ENCODE results near the gene DNTT. TPM values are rescaled to one million over a fixed set of nuclear protein-coding genes. Genes with fewer than 3 reads are reported as not detected.

Gene DNTT
- total RNA-seq, 1 donor = not detected

DNA sequence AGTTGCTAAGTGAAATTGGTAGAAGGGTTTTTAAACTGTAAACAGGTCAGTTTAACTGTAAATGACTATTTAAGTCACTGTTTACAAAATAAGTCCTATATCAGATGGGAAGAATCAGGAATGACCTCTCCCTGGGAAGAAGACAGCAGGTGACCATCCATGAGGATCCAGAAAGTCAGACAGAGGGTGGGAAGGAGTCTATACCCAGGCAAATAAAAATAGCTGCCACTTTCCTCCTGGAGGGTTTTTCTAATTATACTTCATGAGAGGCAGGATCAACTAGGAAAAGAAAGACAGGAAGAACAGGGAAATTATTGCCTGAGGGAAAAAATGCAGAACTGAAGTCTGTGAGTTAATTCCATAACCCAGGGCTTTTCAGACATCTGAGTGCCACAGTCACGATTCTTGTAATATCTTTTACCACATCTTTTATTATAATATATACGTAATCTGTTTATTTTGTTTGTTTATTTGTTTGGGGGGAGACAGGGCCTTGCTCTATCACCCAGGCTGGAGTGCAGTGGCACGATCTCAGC lies 7.0 kb downstream of the DNTT start:
- Histone ChIP-seq H3K27ac (ENCODE audit: low read depth, low read length) (no peak overlapping the region), H3K4me2 (ENCODE audit: insufficient read depth, low read length) (no peak overlapping the region), H3K36me3 (ENCODE audit: insufficient read depth, low read length) (no peaks in the 10 kb centered on the region), H3K9me3 (ENCODE audit: low read depth, low read length) (no peaks in the 10 kb centered on the region), H2AFZ (ENCODE audit: low read length) (no peak overlapping the region), H4K20me1 (ENCODE audit: insufficient read depth, low read length) (no peaks in the 10 kb centered on the region), H3K79me2 (ENCODE audit: insufficient read depth, low read length) (no peaks in the 10 kb centered on the region), H3K4me3 (ENCODE audit: insufficient read depth, low read length) (no peak overlapping the region), H3K27me3 (ENCODE audit: insufficient read depth, low read length) (no peaks in the 10 kb centered on the region), H3K4me1 (ENCODE audit: insufficient read depth, low read length) (no peaks in the 10 kb centered on the region)
- DNase-seq (ENCODE audit: insufficient read length, low spot score, missing footprints) = no peak
- TF ChIP-seq, protein P1, sequence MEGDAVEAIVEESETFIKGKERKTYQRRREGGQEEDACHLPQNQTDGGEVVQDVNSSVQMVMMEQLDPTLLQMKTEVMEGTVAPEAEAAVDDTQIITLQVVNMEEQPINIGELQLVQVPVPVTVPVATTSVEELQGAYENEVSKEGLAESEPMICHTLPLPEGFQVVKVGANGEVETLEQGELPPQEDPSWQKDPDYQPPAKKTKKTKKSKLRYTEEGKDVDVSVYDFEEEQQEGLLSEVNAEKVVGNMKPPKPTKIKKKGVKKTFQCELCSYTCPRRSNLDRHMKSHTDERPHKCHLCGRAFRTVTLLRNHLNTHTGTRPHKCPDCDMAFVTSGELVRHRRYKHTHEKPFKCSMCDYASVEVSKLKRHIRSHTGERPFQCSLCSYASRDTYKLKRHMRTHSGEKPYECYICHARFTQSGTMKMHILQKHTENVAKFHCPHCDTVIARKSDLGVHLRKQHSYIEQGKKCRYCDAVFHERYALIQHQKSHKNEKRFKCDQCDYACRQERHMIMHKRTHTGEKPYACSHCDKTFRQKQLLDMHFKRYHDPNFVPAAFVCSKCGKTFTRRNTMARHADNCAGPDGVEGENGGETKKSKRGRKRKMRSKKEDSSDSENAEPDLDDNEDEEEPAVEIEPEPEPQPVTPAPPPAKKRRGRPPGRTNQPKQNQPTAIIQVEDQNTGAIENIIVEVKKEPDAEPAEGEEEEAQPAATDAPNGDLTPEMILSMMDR (IDR thresholded peaks at IDR 0.05; ENCODE audit: extremely low read depth, low read depth, low read length) = no peak

DNA sequence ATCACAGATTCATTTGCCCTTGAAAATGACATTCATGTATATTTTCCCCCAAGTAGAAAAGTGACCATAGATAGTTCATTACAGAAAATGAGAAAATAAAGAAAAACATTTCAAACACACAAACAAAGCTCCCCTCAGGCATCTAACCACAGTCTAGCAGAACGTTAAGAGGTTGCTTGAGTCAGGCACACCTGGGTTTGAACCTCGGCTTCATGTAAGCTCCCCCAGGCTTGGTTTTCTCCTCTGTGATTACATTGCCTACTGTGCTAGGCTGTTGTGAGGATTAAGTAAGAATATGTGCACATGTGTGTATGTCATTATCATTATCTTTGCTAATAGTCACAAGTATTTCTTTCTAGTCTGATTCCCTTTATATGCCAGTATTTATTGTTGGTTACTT lies 9.1 kb downstream of the DNTT start:
- H3K4me1 ChIP-seq (ENCODE audit: insufficient read depth, low read length) = no peaks in the 10 kb centered on the region
- H3K79me2 ChIP-seq (ENCODE audit: insufficient read depth, low read length) = no peaks in the 10 kb centered on the region
- H3K4me3 ChIP-seq (ENCODE audit: insufficient read depth, low read length) = no peak overlapping the region
- H2AFZ ChIP-seq (ENCODE audit: low read length) = no peak overlapping the region
- TF ChIP-seq, protein P1 (IDR thresholded peaks at IDR 0.05; ENCODE audit: extremely low read depth, low read depth, low read length) = no peak
- H3K9me3 ChIP-seq (ENCODE audit: low read depth, low read length) = no peaks in the 10 kb centered on the region
- H3K27me3 ChIP-seq (ENCODE audit: insufficient read depth, low read length) = no peaks in the 10 kb centered on the region
- H3K4me2 ChIP-seq (ENCODE audit: insufficient read depth, low read length) = no peak overlapping the region
- no peak overlapping the region for H3K27ac ChIP-seq (ENCODE audit: low read depth, low read length)
- H3K36me3 ChIP-seq (ENCODE audit: insufficient read depth, low read length) = no peaks in the 10 kb centered on the region
- H4K20me1 ChIP-seq (ENCODE audit: insufficient read depth, low read length) = no peaks in the 10 kb centered on the region
- no peak for DNase-seq (ENCODE audit: insufficient read length, low spot score, missing footprints)

DNA sequence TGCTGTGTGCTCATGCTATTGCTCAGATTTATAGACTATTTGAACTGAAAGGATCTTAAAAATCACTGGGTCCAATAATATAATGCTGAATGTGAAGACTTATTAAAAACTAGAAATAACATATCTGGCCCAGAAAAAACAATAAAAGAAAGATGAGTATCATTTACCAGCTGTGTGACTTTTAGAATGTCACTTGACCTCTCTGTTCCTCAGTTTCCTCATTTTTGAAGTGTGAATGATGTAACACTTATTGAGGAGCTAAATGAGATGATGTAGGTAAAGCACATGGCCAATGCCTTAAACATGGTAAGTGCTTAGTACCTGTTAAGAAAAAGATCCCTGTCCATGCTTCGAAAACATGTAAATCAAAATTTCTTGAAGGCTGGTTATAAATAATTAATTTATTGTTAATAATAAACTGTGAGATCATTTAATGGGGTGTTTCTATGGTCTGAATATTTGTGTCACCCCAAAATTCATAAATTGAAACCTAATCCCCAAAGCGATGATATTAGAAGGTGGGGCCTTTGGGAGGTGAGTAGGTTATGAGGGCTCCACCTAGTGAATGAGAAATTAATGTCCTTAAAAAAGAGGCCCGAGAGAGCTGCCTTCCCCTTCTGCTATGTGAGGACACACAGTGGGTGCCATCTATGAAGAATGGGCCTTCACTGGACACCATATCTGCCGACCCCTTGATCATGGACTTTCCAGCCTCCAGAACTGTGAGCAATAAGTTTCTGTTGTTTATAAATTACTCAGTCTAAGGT lies 13.0 kb downstream of the DNTT start:
- no peaks in the 10 kb centered on the region for H3K27me3 ChIP-seq (ENCODE audit: insufficient read depth, low read length)
- H3K4me1 ChIP-seq (ENCODE audit: insufficient read depth, low read length) = no peaks in the 10 kb centered on the region
- no peaks in the 10 kb centered on the region for H3K36me3 ChIP-seq (ENCODE audit: insufficient read depth, low read length)
- H2AFZ ChIP-seq (ENCODE audit: low read length) = no peak overlapping the region
- DNase-seq (ENCODE audit: insufficient read length, low spot score, missing footprints) = no peak
- no peak overlapping the region for H3K4me2 ChIP-seq (ENCODE audit: insufficient read depth, low read length)
- H3K9me3 ChIP-seq (ENCODE audit: low read depth, low read length) = no peaks in the 10 kb centered on the region
- TF ChIP-seq, protein P1 (IDR thresholded peaks at IDR 0.05; ENCODE audit: extremely low read depth, low read depth, low read length) = no peak
- H4K20me1 ChIP-seq (ENCODE audit: insufficient read depth, low read length) = no peaks in the 10 kb centered on the region
- H3K4me3 ChIP-seq (ENCODE audit: insufficient read depth, low read length) = no peak overlapping the region
- H3K79me2 ChIP-seq (ENCODE audit: insufficient read depth, low read length) = no peaks in the 10 kb centered on the region
- no peak overlapping the region for H3K27ac ChIP-seq (ENCODE audit: low read depth, low read length)

DNA sequence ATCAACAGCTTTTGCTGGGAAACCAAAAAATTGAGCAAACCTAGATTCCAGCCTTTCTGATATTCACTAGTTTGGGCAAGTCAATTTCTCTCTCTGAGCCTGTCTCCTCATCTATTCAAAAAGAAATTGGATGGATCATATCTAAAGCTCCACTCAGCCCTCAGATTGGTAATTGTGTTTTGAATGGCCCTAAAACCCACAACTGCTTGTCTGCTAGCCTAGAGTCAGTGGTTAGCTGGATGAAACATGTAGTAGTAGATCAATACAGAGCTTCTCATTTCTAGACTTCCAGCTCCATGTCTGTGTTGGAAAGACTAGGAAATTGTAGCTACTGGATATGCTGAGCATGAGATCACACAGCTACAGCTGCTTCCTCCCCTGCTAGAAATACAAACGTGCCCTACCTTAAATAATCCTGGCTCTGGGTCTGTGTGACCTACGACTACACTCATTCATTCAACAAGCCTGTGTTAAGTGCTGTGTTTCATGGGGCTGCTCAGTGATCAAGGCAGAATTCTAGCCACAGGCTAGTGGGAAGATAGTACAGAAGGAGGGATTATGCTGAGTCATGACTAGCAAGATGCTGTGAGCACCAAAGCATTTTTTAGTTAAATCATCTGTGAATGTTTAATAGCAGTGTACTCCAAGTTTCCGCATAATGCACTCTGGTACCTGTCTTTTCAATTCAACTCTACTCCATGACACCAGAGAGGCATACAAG lies 15.7 kb downstream of the DNTT start:
- Histone ChIP-seq H3K4me2 (ENCODE audit: insufficient read depth, low read length) (no peak overlapping the region), H3K27ac (ENCODE audit: low read depth, low read length) (no peak overlapping the region), H3K4me3 (ENCODE audit: insufficient read depth, low read length) (no peak overlapping the region), H3K27me3 (ENCODE audit: insufficient read depth, low read length) (no peaks in the 10 kb centered on the region), H3K36me3 (ENCODE audit: insufficient read depth, low read length) (no peaks in the 10 kb centered on the region), H2AFZ (ENCODE audit: low read length) (no peak overlapping the region), H4K20me1 (ENCODE audit: insufficient read depth, low read length) (no peaks in the 10 kb centered on the region), H3K4me1 (ENCODE audit: insufficient read depth, low read length) (no peaks in the 10 kb centered on the region), H3K79me2 (ENCODE audit: insufficient read depth, low read length) (no peaks in the 10 kb centered on the region), H3K9me3 (ENCODE audit: low read depth, low read length) (no peaks in the 10 kb centered on the region)
- DNase-seq (ENCODE audit: insufficient read length, low spot score, missing footprints) = no peak
- TF ChIP-seq, protein P1 (IDR thresholded peaks at IDR 0.05; ENCODE audit: extremely low read depth, low read depth, low read length) = no peak
